ENCODE data around the gene FN3KRP. TPM values are rescaled to one million over a fixed set of nuclear protein-coding genes. Genes with fewer than 3 reads are reported as not detected.

FN3KRP gene
- total and polyA plus RNA-seq, 9 donors, result 9.9 to 51.5 (median 39.0) TPM

DNA sequence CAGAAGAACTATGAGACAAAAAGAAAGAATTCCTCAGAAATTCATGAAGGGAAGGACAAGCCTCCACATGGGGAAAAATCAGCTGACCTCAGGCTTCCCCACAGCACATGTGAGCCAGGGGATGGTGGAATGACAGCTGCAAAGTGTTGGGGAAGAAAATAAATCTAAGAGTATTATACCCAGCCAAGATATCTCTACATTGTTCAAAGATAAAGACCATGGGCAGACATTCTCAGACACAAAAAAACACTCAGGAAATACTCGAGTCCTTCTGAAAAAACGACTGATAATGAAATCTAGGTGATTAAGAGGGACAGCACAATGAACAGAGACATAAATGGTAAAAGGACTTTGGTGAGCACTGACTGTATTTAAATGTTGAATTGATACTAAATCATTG is 21.9 kb upstream of the FN3KRP start:
- Histone ChIP-seq H3K27ac (no peak overlapping the region), H3K4me1 (ENCODE audit: insufficient read depth) (peaks cover 15% of the 10 kb centered on the region), H3K4me3 (no peak overlapping the region), H3K36me3 (no peaks in the 10 kb centered on the region), H3K27me3 (no peaks in the 10 kb centered on the region), H3K9me3 (no peaks in the 10 kb centered on the region)
- no peak for DNase-seq
- intact Hi-C loops (cut with DNase I), result no loop called here
- WGBS, 3 donors, result 70 to 79% (median 73%) methylated on average over 2 of the region's 2 CpGs
- no peak for TF ChIP-seq POLR2A (IDR thresholded peaks at IDR 0.05)

DNA sequence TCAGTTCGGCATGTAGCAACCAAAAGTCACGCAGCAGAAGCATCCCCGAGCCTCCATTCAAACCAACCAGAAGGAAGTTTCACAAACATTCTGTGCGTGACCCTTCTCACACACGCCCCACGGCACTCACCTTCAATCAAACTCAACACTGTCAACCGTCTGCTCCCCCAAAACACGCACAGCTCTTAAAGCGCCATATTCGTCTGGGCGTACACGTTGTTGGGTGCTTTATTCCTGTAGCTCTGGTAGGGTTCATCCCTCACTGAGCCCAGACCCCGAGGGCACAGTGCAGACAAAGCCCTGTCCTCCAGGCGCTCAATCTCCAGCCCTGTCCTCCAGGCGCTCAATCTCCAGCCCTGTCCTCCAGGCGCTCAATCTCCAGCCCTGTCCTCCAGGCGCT is 20.2 kb upstream of the FN3KRP start:
- intact Hi-C loops (cut with DNase I), result no loop called here
- no peak for DNase-seq
- Histone ChIP-seq H3K9me3 (no peaks in the 10 kb centered on the region), H3K36me3 (no peaks in the 10 kb centered on the region), H3K27me3 (no peaks in the 10 kb centered on the region), H3K4me3 (no peak overlapping the region), H3K4me1 (ENCODE audit: insufficient read depth) (peaks cover 16% of the 10 kb centered on the region), H3K27ac (no peak overlapping the region)
- TF ChIP-seq, protein P1, sequence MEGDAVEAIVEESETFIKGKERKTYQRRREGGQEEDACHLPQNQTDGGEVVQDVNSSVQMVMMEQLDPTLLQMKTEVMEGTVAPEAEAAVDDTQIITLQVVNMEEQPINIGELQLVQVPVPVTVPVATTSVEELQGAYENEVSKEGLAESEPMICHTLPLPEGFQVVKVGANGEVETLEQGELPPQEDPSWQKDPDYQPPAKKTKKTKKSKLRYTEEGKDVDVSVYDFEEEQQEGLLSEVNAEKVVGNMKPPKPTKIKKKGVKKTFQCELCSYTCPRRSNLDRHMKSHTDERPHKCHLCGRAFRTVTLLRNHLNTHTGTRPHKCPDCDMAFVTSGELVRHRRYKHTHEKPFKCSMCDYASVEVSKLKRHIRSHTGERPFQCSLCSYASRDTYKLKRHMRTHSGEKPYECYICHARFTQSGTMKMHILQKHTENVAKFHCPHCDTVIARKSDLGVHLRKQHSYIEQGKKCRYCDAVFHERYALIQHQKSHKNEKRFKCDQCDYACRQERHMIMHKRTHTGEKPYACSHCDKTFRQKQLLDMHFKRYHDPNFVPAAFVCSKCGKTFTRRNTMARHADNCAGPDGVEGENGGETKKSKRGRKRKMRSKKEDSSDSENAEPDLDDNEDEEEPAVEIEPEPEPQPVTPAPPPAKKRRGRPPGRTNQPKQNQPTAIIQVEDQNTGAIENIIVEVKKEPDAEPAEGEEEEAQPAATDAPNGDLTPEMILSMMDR (IDR thresholded peaks at IDR 0.05), result no peak
- TF ChIP-seq POLR2A (IDR thresholded peaks at IDR 0.05) (no peak), EP300 (IDR thresholded peaks at IDR 0.05) (no peak)
- 94 to 96% (median 96%) methylated on average over 16 to 17 of the region's 17 CpGs for WGBS, 3 donors

DNA sequence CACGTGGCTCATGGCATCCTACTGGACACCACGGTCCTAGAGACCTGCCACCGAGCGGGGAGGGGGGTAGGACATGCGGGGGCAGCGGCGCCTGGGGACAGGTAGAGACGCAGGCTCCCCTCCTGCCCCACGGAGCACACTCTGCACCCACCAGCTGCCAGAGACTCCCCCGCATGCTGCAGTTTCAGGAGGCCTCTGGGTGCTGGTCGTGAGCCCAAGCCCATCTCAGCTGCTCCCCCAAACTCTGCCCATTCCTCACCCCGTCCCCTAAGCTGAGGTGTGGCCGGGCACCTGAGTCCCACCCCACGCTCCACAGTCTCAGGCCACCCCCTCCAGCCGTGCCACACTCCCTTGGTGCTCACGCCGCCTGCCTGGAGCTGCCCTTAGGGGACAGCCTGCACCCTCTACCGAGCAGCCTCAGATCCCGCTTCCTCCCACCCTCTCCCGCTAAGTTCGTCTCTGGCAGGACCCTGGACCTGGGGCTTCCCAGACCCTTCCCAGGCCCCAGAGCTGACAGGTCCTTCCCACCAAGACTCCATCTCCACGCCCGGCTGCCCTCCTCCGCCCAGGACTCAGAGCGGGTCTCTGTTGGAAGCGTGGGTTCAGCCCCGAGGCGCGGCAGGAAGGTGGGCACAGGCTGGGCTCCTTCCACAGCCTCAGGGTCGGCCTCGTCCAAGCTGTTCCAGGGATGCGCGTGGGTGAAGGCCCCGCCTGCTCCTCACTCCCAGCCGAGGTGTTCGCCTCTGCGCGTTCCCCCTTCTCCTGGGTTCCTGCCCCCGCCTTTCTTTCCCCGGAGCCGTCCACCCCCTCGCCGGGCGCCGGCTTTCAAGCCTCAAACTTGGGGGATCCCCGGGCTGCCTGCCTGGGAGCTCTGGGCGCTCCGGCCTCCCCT is 19.3 kb upstream of the FN3KRP start:
- DNase-seq, result peak in 3 of 5 donors; percentile 33 to 63 (median 61)
- H3K27ac ChIP-seq, result no peak overlapping the region
- TF ChIP-seq POLR2A (IDR thresholded peaks at IDR 0.05), result no peak
- TF ChIP-seq, protein P1 (IDR thresholded peaks at IDR 0.05), result no peak
- TF ChIP-seq EP300 (IDR thresholded peaks at IDR 0.05), result no peak

DNA sequence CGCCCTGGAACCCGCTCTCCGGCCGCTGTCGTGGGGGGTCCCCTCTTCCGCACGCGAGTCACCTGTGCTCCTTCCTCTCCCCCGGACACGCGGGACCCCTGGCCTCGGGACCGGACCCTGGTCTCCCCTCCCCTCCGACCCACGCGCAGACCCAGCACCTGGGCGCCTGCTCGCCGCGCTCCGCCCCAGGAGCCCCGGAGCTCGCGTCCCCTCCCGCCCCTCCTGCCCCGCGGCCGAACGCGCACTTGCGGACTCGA is 18.8 kb upstream of the FN3KRP start:
- no peaks in the 10 kb centered on the region for H3K27me3 ChIP-seq
- H3K9me3 ChIP-seq, result no peaks in the 10 kb centered on the region
- no peak for DNase-seq
- 0 to 2% (median 1%) methylated on average over 19 to 32 of the region's 32 CpGs for whole genome bisulfite sequencing, 3 donors
- intact Hi-C loops (cut with DNase I), result no loop called here
- no peaks in the 10 kb centered on the region for H3K36me3 ChIP-seq
- peaks cover 18% of the 10 kb centered on the region for H3K4me1 ChIP-seq (ENCODE audit: insufficient read depth)
- TF ChIP-seq POLR2A (IDR thresholded peaks at IDR 0.05) (no peak), EP300 (IDR thresholded peaks at IDR 0.05) (no peak)
- TF ChIP-seq, protein P1 (IDR thresholded peaks at IDR 0.05), result no peak
- H3K4me3 ChIP-seq, result peak overlapping the region; percentile 55
- no peak overlapping the region for H3K27ac ChIP-seq

More for the DNA sequence above, 19.3 kb upstream of the FN3KRP start:
- Histone ChIP-seq H3K4me1 (ENCODE audit: insufficient read depth) (peaks cover 17% of the 10 kb centered on the region), H3K27me3 (no peaks in the 10 kb centered on the region), H3K9me3 (no peaks in the 10 kb centered on the region), H3K4me3 (peak overlapping the region; percentile 55), H3K36me3 (no peaks in the 10 kb centered on the region)
- 23 to 24% (median 24%) methylated on average over 48 of the region's 48 CpGs for WGBS, 3 donors
- intact Hi-C loops (cut with DNase I), result no loop called here

Data from ovary (tissue), 9 donors.